Measurements from ENCODE around the gene SUSD5.
"Not testable (repeated sequence)": the region's sequence is repeated elsewhere in the genome, so short reads cannot be mapped to it uniquely, and the experiment has no call there.

Gene SUSD5

GRCh38 chr3:33111581-33111980 is 107.0 kb downstream of the SUSD5 start:
- DNase-seq, result no peak

GRCh38 chr3:33106854-33107253 is 111.8 kb downstream of the SUSD5 start:
- DNase-seq, result not testable (repeated sequence)

- DNase-seq, result no peak
Observed at GRCh38 chr3:33105341-33105948, 113.2 kb downstream of the SUSD5 start.

GRCh38 chr3:33104803-33105202 is 113.8 kb downstream of the SUSD5 start:
- DNase-seq, result no peak

- DNase-seq, result no peak
Observed at GRCh38 chr3:33103480-33103879, 115.1 kb downstream of the SUSD5 start.

- DNase-seq, result no peak
Observed at GRCh38 chr3:33103034-33103433, 115.6 kb downstream of the SUSD5 start.

GRCh38 chr3:33100229-33100628 is 118.4 kb downstream of the SUSD5 start:
- no peak for DNase-seq
